Immature natural killer cell (primary cell): ENCODE data around the gene IL10RB. TPM values are rescaled to one million over a fixed set of nuclear protein-coding genes. Genes with fewer than 3 reads are reported as not detected.

ENCODE experiments used
- DNase-seq, 3 donors: peaks; one replicate each; pipeline ENCODE4 v3.0.0; 2022; ENCODE audit warnings: mixed read lengths in 1 of 3
- H3K27ac Mint-ChIP-seq, 6 donors: one replicate each; pipeline ENCODE4 v1.8.0; 2020; ENCODE audit warnings: mixed read lengths in 6 of 6, mild to moderate bottlenecking in 5 of 6, inconsistent platforms in 4 of 6, moderate library complexity in 3 of 6
- H3K27me3 Mint-ChIP-seq, 3 donors: one replicate each; pipeline ENCODE4 v1.8.0; 2020 to 2021; ENCODE audit warnings: low read depth in 3 of 3, mild to moderate bottlenecking in 3 of 3, mixed read lengths in 3 of 3, moderate library complexity in 3 of 3, inconsistent platforms in 1 of 3
- H3K36me3 Mint-ChIP-seq, 3 donors: one replicate each; pipeline ENCODE4 v1.8.0; 2020; ENCODE audit warnings: mixed read lengths in 3 of 3, inconsistent platforms in 2 of 3, mild to moderate bottlenecking in 2 of 3
- H3K4me1 Mint-ChIP-seq, 2 donors: one replicate each; pipeline ENCODE4 v1.8.0; 2020; ENCODE audit warnings: inconsistent platforms in 2 of 2, mild to moderate bottlenecking in 2 of 2, mixed read lengths in 2 of 2, moderate library complexity in 1 of 2
- H3K4me3 Mint-ChIP-seq, 5 donors: one replicate each; pipeline ENCODE4 v1.8.0; 2020; ENCODE audit warnings: mild to moderate bottlenecking in 5 of 5, mixed read lengths in 5 of 5, inconsistent platforms in 3 of 5, moderate library complexity in 3 of 5
- H3K9me3 Mint-ChIP-seq, 6 donors: one replicate each; pipeline ENCODE4 v1.8.0; 2020; ENCODE audit warnings: mild to moderate bottlenecking in 6 of 6, mixed read lengths in 6 of 6, inconsistent platforms in 4 of 6, moderate library complexity in 3 of 6
- polyA plus RNA-seq, 3 donors: library from polyadenylated mRNA; unstranded; fragments of 300-500 nt; fragmentation: Illumina TruSeq; gene quantifications; one replicate each; pipeline ENCODE4 v1.2.3, GENCODE V29; 2021

Gene IL10RB
- polyA plus RNA-seq, 3 donors from 2014 or later, result 45.9 to 63.5 (median 46.9) TPM

- H3K27ac Mint-ChIP-seq, result peak overlapping the region; percentile 61 to 79 (median 76)
- H3K4me3 Mint-ChIP-seq, result peak overlapping the region; percentile 33 to 69 (median 55)
- H3K27me3 Mint-ChIP-seq, result no peaks in the 10 kb centered on the region
- H3K36me3 Mint-ChIP-seq, result peaks cover 29 to 50% (median 31%) of the 10 kb centered on the region in 3 donors
- H3K4me1 Mint-ChIP-seq, result peaks cover 64 to 92% of the 10 kb centered on the region in 2 donors
- H3K9me3 Mint-ChIP-seq, result peaks cover 0 to 2% (median 0%) of the 10 kb centered on the region in 6 donors
- peak in 1 of 3 donors; percentile 27 for DNase-seq
Measured at GRCh38 chr21:33259995-33260394, 6.2 kb upstream of the IL10RB start.

- Mint-ChIP-seq H3K4me3 (peak overlapping the region; percentile 60 to 71 (median 63)), H3K4me1 (peaks cover 70 to 91% of the 10 kb centered on the region in 2 donors), H3K36me3 (peaks cover 24 to 42% (median 24%) of the 10 kb centered on the region in 3 donors), H3K27me3 (peaks cover 0 to 2% (median 2%) of the 10 kb centered on the region in 3 donors), H3K9me3 (peaks cover 0 to 2% (median 0%) of the 10 kb centered on the region in 6 donors), H3K27ac (peak overlapping the region; percentile 37 to 79 (median 59))
- DNase-seq, result peak; percentile 40 to 47 (median 45)
Measured at GRCh38 chr21:33261635-33262034, 4.5 kb upstream of the IL10RB start.

DNA sequence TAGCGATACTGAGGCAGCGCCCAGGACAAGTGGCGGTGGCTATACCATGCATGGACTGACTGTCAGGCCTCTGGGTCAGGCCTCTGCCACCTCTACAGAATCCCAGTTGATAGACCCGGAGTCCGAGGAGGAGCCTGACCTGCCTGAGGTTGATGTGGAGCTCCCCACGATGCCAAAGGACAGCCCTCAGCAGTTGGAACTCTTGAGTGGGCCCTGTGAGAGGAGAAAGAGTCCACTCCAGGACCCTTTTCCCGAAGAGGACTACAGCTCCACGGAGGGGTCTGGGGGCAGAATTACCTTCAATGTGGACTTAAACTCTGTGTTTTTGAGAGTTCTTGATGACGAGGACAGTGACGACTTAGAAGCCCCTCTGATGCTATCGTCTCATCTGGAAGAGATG is 3.2 kb upstream of the IL10RB start:
- no peak for DNase-seq
- peak overlapping the region in 3 of 6 donors; percentile 25 to 55 (median 53) for H3K27ac Mint-ChIP-seq
- peak overlapping the region in 3 of 5 donors; percentile 17 to 38 (median 35) for H3K4me3 Mint-ChIP-seq
- H3K36me3 Mint-ChIP-seq, result peaks cover 12 to 29% (median 13%) of the 10 kb centered on the region in 3 donors
- peaks cover 76 to 91% of the 10 kb centered on the region in 2 donors for H3K4me1 Mint-ChIP-seq
- peaks cover 0 to 1% (median 0%) of the 10 kb centered on the region in 6 donors for H3K9me3 Mint-ChIP-seq
- peaks cover 0 to 5% (median 2%) of the 10 kb centered on the region in 3 donors for H3K27me3 Mint-ChIP-seq

DNA sequence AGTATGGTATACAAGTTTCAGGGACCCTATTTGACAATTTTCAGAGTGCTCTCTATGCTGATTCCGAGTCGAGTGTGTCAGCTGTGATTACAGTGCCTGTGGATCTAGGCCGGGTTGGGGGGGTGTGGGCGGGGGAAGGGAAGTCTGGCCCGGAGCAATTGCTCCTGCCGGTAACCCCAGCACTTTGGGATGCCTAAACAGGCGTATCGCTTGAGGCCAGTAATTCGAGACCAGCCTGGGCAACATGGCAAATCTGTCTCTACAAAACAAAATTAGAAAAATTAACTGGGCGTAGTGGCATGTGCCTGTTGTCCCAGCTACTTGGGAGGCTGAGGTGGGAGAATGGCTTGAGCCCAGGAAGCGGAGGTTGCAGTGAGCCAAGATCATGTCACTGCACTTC is 1.6 kb upstream of the IL10RB start:
- peaks cover 0 to 1% (median 0%) of the 10 kb centered on the region in 6 donors for H3K9me3 Mint-ChIP-seq
- DNase-seq, result no peak
- peaks cover 0 to 24% (median 3%) of the 10 kb centered on the region in 3 donors for H3K36me3 Mint-ChIP-seq
- H3K4me3 Mint-ChIP-seq, result peak overlapping the region in 1 of 5 donors; percentile 36
- peaks cover 79 to 91% of the 10 kb centered on the region in 2 donors for H3K4me1 Mint-ChIP-seq
- H3K27me3 Mint-ChIP-seq, result peaks cover 2 to 5% (median 2%) of the 10 kb centered on the region in 3 donors
- H3K27ac Mint-ChIP-seq, result peak overlapping the region in 1 of 6 donors; percentile 77

DNA sequence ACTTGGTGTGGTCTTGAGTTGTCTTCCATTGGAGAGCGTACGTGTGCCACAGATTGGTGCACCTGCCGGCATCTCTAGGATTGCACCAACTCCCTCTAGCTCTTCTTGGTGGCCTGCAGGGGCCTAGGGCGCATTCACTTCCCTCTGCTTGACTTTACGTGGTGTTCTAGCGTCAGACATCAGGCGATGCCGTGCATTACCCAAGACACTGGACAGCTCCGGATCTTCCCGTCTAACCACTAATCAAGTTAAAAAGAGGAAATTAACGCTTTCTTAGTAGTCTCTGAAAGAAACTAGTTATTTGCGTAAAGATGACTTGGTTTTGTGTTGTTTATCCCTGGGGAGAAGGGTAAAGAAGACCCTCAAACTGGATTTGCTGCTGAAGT is 510 bp upstream of the IL10RB start:
- Mint-ChIP-seq H3K27me3 (peaks cover 2 to 5% (median 2%) of the 10 kb centered on the region in 3 donors), H3K4me1 (peaks cover 74 to 86% of the 10 kb centered on the region in 2 donors), H3K9me3 (peaks cover 0 to 1% (median 0%) of the 10 kb centered on the region in 6 donors), H3K36me3 (peaks cover 3 to 27% (median 8%) of the 10 kb centered on the region in 3 donors), H3K27ac (peak overlapping the region; percentile 81 to 91 (median 84)), H3K4me3 (peak overlapping the region; percentile 88 to 91 (median 89))
- DNase-seq, result peak in 2 of 3 donors; percentile 13 to 19

DNA sequence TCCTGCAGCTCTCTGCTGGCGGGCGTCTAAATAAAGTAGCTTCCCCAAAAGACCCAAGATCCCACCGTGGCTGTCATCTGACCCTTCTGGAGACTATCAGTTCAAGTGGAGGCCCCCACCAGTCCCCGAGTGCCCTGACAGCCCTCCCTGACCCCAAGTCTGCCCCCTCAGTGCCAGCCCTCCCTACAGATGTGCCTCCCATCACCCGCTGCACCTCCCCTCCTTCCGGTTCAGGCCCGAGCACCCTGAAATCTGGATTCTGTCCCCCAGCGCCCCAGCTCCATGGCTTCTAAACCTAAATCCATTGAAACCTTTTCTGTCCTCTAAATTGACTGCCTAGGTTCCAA is 595 bp downstream of the IL10RB start:
- Mint-ChIP-seq H3K9me3 (peaks cover 0 to 1% (median 0%) of the 10 kb centered on the region in 6 donors), H3K4me1 (peaks cover 67 to 83% of the 10 kb centered on the region in 2 donors), H3K4me3 (peak overlapping the region; percentile 94 to 100 (median 97)), H3K27me3 (peaks cover 2 to 5% (median 2%) of the 10 kb centered on the region in 3 donors), H3K36me3 (peaks cover 6 to 31% (median 8%) of the 10 kb centered on the region in 3 donors), H3K27ac (peak overlapping the region; percentile 90 to 96 (median 94))
- DNase-seq, result peak; percentile 30 to 42 (median 37)

GRCh38 chr21:33267250-33267649 is 1.1 kb downstream of the IL10RB start:
- no peak for DNase-seq
- Mint-ChIP-seq H3K4me1 (peaks cover 63 to 82% of the 10 kb centered on the region in 2 donors), H3K4me3 (peak overlapping the region; percentile 94 to 100 (median 97))

GRCh38 chr21:33268393-33268736 is 2.2 kb downstream of the IL10RB start:
- Mint-ChIP-seq H3K27ac (peak overlapping the region; percentile 81 to 93 (median 88)), H3K36me3 (peaks cover 13 to 29% (median 15%) of the 10 kb centered on the region in 3 donors), H3K4me3 (peak overlapping the region; percentile 94 to 100 (median 97)), H3K9me3 (peaks cover 0 to 1% (median 0%) of the 10 kb centered on the region in 6 donors), H3K27me3 (peaks cover 2 to 5% (median 2%) of the 10 kb centered on the region in 3 donors), H3K4me1 (peaks cover 56 to 80% of the 10 kb centered on the region in 2 donors)
- DNase-seq, result no peak

More at GRCh38 chr21:33267250-33267649, 1.1 kb downstream of the IL10RB start:
- Mint-ChIP-seq H3K27ac (peak overlapping the region; percentile 90 to 96 (median 94)), H3K27me3 (peaks cover 2 to 5% (median 2%) of the 10 kb centered on the region in 3 donors), H3K36me3 (peaks cover 6 to 31% (median 8%) of the 10 kb centered on the region in 3 donors), H3K9me3 (peaks cover 0 to 1% (median 0%) of the 10 kb centered on the region in 6 donors)

DNA sequence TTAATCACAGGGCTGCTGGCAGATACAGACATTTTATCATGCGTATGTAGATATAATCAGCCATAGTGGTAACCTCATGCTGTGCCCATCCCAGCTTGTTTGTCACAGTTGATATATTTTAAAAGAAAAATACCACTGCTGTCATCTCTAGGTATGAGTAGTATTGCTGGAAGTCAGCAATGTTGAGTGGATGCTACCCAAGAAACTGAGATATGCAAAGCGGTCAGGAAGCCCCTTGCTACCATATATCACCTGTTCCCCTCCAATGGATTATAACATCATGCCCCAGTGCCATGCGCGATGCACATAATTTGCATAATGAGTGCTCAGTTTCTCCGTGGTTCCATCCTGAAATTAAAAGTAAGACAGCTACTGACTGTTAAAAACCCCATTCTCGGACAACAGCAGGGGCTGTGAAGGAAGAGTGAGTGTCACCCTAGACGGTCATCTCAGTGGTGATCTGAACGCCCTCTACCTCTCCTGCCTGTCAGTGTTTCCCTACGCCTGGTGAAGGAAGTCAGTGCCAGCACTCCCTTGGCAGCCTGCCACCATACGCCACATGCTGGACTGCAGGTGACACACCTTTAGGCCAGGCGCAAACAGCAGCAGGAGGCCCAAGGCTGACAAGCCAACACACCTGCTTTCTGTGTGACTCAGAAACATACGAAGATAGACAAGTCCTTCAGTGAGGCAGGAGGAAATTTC is 2.7 kb downstream of the IL10RB start:
- DNase-seq, result no peak
- H3K4me1 Mint-ChIP-seq, result peaks cover 53 to 83% of the 10 kb centered on the region in 2 donors
- H3K27me3 Mint-ChIP-seq, result peaks cover 2 to 5% (median 2%) of the 10 kb centered on the region in 3 donors
- peak overlapping the region; percentile 66 to 93 (median 76) for H3K27ac Mint-ChIP-seq
- peak overlapping the region in 4 of 5 donors; percentile 14 to 94 (median 32) for H3K4me3 Mint-ChIP-seq
- peaks cover 14 to 30% (median 15%) of the 10 kb centered on the region in 3 donors for H3K36me3 Mint-ChIP-seq
- H3K9me3 Mint-ChIP-seq, result peaks cover 0 to 1% (median 0%) of the 10 kb centered on the region in 6 donors

GRCh38 chr21:33270986-33271385 is 4.8 kb downstream of the IL10RB start:
- Mint-ChIP-seq H3K27ac (peak overlapping the region in 1 of 6 donors; percentile 29), H3K4me1 (peaks cover 43 to 65% of the 10 kb centered on the region in 2 donors), H3K4me3 (no peak overlapping the region), H3K27me3 (peaks cover 0 to 4% (median 2%) of the 10 kb centered on the region in 3 donors), H3K9me3 (peaks cover 0 to 1% (median 0%) of the 10 kb centered on the region in 6 donors), H3K36me3 (peaks cover 17 to 30% (median 18%) of the 10 kb centered on the region in 3 donors)
- DNase-seq, result no peak

DNA sequence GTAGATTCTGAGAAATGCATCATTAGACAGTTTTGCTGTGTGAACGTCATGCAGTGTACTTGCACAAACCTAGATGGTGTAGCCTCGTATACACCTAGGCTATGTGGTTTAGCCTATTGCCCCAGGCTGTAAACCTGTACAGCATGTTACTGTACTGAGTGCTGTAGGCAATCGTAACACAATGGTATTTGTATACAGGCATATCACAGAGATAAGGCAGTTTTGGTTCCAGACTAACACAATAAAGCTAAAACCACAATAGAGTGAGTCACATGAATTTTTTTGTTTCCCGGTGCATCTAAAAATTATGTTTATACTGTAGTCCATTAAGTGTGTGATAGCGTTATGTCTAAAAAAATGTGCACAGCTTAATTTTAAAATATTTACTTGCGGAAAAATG is 6.9 kb downstream of the IL10RB start:
- Mint-ChIP-seq H3K4me1 (peaks cover 29 to 46% of the 10 kb centered on the region in 2 donors), H3K36me3 (peaks cover 25 to 41% (median 25%) of the 10 kb centered on the region in 3 donors), H3K27ac (peak overlapping the region in 2 of 6 donors; percentile 0 to 71), H3K4me3 (no peak overlapping the region), H3K27me3 (peaks cover 0 to 2% (median 0%) of the 10 kb centered on the region in 3 donors), H3K9me3 (no peaks in the 10 kb centered on the region)
- DNase-seq, result no peak

DNA sequence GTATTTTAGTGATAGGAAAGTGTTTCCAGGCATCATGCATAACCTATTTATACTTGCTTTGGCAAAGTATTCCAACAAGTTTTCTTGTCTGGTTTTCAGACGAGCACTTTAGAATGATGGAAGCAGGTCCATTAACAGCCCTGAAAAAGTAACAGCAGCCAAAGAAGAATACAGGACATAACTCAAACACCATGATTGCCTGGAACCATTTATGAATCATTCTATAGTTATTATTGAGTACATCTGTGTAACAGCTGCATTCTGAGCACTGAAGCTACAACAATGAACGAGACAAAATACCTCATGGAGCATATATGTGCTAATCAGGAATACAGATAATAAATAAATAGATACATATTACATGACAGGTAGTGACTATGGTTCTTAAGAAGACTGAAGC is 12.6 kb downstream of the IL10RB start:
- no peak overlapping the region for H3K4me3 Mint-ChIP-seq
- H3K9me3 Mint-ChIP-seq, result peaks cover 0 to 1% (median 0%) of the 10 kb centered on the region in 6 donors
- DNase-seq, result no peak
- no peaks in the 10 kb centered on the region for H3K27me3 Mint-ChIP-seq
- H3K36me3 Mint-ChIP-seq, result peaks cover 26 to 56% (median 44%) of the 10 kb centered on the region in 3 donors
- H3K4me1 Mint-ChIP-seq, result peaks cover 4 to 8% of the 10 kb centered on the region in 2 donors
- no peak overlapping the region for H3K27ac Mint-ChIP-seq

DNA sequence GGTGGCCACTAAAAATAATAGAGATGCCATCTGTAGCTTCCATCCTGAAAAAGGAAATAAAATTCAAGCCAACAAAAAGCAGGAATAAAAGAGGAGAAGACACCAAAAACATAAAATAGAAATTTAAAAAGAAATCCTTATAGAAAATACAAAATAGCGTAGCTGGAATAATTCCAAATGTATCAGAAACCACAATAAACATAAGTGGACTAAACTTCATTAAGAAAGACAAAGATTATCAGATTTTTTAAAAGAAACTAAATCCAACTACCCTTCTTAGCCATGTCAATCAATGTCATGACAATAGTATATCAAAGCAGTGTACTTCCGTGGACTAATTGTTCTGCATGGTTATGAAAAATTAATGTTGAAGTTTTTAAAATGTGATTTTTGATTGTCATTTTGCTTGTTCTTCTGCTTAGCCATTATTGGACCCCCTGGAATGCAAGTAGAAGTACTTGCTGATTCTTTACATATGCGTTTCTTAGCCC is 13.2 kb downstream of the IL10RB start:
- peak overlapping the region in 1 of 6 donors; percentile 24 for H3K27ac Mint-ChIP-seq
- H3K27me3 Mint-ChIP-seq, result no peaks in the 10 kb centered on the region
- H3K36me3 Mint-ChIP-seq, result peaks cover 28 to 58% (median 47%) of the 10 kb centered on the region in 3 donors

More for the DNA sequence above, 13.2 kb downstream of the IL10RB start:
- Mint-ChIP-seq H3K4me1 (peaks cover 4 to 5% of the 10 kb centered on the region in 2 donors), H3K9me3 (peaks cover 0 to 1% (median 0%) of the 10 kb centered on the region in 6 donors), H3K4me3 (no peak overlapping the region)
- DNase-seq, result no peak
